HEK293 (cell line): ENCODE results near the gene PDE4D.

Source experiments
- BCL11A ChIP-seq: fragments of 450-650 bp; formaldehyde crosslinking; IDR thresholded peaks from 2 replicates; pipeline ENCODE4 v1.5.1; 2016; ENCODE audit warnings: low read depth, missing biosample characterization, missing genetic modification characterization
- GLI4 ChIP-seq: fragments of 450-650 bp; formaldehyde crosslinking; IDR thresholded peaks from 2 replicates; pipeline ENCODE4 v1.5.1; 2016; ENCODE audit warnings: missing biosample characterization, missing genetic modification characterization
- SETDB1 ChIP-seq: IDR thresholded peaks from one replicate; pipeline ENCODE4 v1.6.1; 2017; ENCODE audit warnings: mild to moderate bottlenecking, low read length, moderate library complexity, mixed read lengths; ENCODE audit not compliant: insufficient read length
- ZNF24 ChIP-seq: fragments of 450-650 bp; formaldehyde crosslinking; IDR thresholded peaks from 2 replicates; pipeline ENCODE4 v1.5.1; 2016; ENCODE audit warnings: missing biosample characterization, missing genetic modification characterization
- ZNF302 ChIP-seq: fragments of 450-650 bp; formaldehyde crosslinking; IDR thresholded peaks from 2 replicates; pipeline ENCODE4 v1.5.1; 2016; ENCODE audit warnings: missing biosample characterization, missing genetic modification characterization, low read depth
- ZNF555 ChIP-seq: fragments of 450-650 bp; formaldehyde crosslinking; conservative IDR thresholded peaks from 2 replicates; pipeline ENCODE4 v1.5.1; 2017; ENCODE audit warnings: missing biosample characterization, mild to moderate bottlenecking, missing genetic modification characterization, inconsistent platforms
- ZSCAN30 ChIP-seq: fragments of 450-650 bp; IDR thresholded peaks from 2 replicates; pipeline ENCODE4 v1.5.1; 2018; ENCODE audit warnings: missing biosample characterization, mild to moderate bottlenecking, missing genetic modification characterization, moderate library complexity
- TF ChIP-seq, protein P1 (sequence below): fragments of 450-650 bp; formaldehyde crosslinking; IDR thresholded peaks from 2 replicates; pipeline ENCODE4 v1.5.1; 2016; ENCODE audit warnings: missing biosample characterization, missing genetic modification characterization, low read depth
- TF ChIP-seq, protein P2 (sequence below): fragments of 450-650 bp; formaldehyde crosslinking; IDR thresholded peaks from 2 replicates; pipeline ENCODE4 v1.5.1; 2016; ENCODE audit warnings: missing biosample characterization, missing genetic modification characterization
- TF ChIP-seq, protein P3 (sequence below): fragments of 450-650 bp; formaldehyde crosslinking; IDR thresholded peaks from 2 replicates; pipeline ENCODE4 v1.5.1; 2017; ENCODE audit warnings: missing biosample characterization, mild to moderate bottlenecking, missing genetic modification characterization, moderate library complexity
- TF ChIP-seq, protein P4 (sequence below): fragments of 450-650 bp; formaldehyde crosslinking; IDR thresholded peaks from 2 replicates; pipeline ENCODE4 v1.5.1; 2016; ENCODE audit warnings: missing biosample characterization, missing genetic modification characterization, borderline replicate concordance

DNA sequence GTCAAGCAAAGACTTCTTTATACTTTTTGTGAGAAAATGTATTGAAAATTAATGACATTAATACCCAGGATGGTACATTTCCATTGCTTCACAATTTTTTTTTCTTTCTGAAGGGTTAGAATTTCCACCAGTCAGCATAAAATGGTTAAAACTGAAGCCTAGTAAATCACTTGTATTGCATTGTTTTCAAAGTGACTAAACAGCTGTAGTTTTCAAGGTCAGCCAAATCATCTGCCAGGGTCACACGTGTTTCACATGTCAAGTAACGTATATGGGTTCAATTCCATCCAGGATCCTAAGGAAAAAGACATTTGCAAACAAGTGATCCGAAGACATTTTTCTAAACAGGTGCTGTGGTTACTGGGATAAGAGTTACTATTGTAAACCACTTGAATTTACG is 736.5 kb downstream of the PDE4D start:
- TF ChIP-seq, protein P1, sequence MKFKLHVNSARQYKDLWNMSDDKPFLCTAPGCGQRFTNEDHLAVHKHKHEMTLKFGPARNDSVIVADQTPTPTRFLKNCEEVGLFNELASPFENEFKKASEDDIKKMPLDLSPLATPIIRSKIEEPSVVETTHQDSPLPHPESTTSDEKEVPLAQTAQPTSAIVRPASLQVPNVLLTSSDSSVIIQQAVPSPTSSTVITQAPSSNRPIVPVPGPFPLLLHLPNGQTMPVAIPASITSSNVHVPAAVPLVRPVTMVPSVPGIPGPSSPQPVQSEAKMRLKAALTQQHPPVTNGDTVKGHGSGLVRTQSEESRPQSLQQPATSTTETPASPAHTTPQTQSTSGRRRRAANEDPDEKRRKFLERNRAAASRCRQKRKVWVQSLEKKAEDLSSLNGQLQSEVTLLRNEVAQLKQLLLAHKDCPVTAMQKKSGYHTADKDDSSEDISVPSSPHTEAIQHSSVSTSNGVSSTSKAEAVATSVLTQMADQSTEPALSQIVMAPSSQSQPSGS (tag by site-specific recombination) = no peak
- TF ChIP-seq, protein P2, sequence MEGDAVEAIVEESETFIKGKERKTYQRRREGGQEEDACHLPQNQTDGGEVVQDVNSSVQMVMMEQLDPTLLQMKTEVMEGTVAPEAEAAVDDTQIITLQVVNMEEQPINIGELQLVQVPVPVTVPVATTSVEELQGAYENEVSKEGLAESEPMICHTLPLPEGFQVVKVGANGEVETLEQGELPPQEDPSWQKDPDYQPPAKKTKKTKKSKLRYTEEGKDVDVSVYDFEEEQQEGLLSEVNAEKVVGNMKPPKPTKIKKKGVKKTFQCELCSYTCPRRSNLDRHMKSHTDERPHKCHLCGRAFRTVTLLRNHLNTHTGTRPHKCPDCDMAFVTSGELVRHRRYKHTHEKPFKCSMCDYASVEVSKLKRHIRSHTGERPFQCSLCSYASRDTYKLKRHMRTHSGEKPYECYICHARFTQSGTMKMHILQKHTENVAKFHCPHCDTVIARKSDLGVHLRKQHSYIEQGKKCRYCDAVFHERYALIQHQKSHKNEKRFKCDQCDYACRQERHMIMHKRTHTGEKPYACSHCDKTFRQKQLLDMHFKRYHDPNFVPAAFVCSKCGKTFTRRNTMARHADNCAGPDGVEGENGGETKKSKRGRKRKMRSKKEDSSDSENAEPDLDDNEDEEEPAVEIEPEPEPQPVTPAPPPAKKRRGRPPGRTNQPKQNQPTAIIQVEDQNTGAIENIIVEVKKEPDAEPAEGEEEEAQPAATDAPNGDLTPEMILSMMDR (tag by site-specific recombination) = no peak
- TF ChIP-seq SETDB1 (no peak), ZSCAN30 (tag by site-specific recombination) (no peak), BCL11A (no peak), ZNF555 (no peak), GLI4 (no peak), ZNF24 (tag by site-specific recombination) (no peak), ZNF302 (no peak)
- TF ChIP-seq, protein P3, sequence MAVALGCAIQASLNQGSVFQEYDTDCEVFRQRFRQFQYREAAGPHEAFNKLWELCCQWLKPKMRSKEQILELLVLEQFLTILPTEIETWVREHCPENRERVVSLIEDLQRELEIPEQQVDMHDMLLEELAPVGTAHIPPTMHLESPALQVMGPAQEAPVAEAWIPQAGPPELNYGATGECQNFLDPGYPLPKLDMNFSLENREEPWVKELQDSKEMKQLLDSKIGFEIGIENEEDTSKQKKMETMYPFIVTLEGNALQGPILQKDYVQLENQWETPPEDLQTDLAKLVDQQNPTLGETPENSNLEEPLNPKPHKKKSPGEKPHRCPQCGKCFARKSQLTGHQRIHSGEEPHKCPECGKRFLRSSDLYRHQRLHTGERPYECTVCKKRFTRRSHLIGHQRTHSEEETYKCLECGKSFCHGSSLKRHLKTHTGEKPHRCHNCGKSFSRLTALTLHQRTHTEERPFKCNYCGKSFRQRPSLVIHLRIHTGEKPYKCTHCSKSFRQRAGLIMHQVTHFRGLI (tag by site-specific recombination) = no peak
- TF ChIP-seq, protein P4, sequence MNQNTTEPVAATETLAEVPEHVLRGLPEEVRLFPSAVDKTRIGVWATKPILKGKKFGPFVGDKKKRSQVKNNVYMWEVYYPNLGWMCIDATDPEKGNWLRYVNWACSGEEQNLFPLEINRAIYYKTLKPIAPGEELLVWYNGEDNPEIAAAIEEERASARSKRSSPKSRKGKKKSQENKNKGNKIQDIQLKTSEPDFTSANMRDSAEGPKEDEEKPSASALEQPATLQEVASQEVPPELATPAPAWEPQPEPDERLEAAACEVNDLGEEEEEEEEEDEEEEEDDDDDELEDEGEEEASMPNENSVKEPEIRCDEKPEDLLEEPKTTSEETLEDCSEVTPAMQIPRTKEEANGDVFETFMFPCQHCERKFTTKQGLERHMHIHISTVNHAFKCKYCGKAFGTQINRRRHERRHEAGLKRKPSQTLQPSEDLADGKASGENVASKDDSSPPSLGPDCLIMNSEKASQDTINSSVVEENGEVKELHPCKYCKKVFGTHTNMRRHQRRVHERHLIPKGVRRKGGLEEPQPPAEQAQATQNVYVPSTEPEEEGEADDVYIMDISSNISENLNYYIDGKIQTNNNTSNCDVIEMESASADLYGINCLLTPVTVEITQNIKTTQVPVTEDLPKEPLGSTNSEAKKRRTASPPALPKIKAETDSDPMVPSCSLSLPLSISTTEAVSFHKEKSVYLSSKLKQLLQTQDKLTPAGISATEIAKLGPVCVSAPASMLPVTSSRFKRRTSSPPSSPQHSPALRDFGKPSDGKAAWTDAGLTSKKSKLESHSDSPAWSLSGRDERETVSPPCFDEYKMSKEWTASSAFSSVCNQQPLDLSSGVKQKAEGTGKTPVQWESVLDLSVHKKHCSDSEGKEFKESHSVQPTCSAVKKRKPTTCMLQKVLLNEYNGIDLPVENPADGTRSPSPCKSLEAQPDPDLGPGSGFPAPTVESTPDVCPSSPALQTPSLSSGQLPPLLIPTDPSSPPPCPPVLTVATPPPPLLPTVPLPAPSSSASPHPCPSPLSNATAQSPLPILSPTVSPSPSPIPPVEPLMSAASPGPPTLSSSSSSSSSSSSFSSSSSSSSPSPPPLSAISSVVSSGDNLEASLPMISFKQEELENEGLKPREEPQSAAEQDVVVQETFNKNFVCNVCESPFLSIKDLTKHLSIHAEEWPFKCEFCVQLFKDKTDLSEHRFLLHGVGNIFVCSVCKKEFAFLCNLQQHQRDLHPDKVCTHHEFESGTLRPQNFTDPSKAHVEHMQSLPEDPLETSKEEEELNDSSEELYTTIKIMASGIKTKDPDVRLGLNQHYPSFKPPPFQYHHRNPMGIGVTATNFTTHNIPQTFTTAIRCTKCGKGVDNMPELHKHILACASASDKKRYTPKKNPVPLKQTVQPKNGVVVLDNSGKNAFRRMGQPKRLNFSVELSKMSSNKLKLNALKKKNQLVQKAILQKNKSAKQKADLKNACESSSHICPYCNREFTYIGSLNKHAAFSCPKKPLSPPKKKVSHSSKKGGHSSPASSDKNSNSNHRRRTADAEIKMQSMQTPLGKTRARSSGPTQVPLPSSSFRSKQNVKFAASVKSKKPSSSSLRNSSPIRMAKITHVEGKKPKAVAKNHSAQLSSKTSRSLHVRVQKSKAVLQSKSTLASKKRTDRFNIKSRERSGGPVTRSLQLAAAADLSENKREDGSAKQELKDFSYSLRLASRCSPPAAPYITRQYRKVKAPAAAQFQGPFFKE (tag by site-specific recombination) = no peak
